ENCODE results near the gene TRAF2.

GRCh38 chr9:136849038-136849959 lies 37.0 kb upstream of the TRAF2 start, which contains the start of gene PHPT1:
- TF ChIP-seq CTCF (IDR thresholded peaks at IDR 0.05; ENCODE audit: insufficient read depth, low read depth, low read length), result no peak
- no peak for TF ChIP-seq EZH2 (IDR thresholded peaks at IDR 0.05; ENCODE audit: insufficient read depth, low read length)

All from astrocyte (in vitro differentiated cells and primary cell).